Naive thymus-derived CD4-positive, alpha-beta T cell (primary cell): Measurements from ENCODE around the gene TGFBR3. TPM values are rescaled to one million over a fixed set of nuclear protein-coding genes. Genes with fewer than 3 reads are reported as not detected.

Source experiments
- ATAC-seq: fragments of 150-1000 bp; cut with Tn5 transposase; 2 replicates; pipeline ENCODE4 v1.10.0; 2021; ENCODE audit warnings: mild to moderate bottlenecking, moderate library complexity
- CTCF ChIA-PET: fragments of 350-600 bp; sonication (Branson Sonifier 250); formaldehyde crosslinking; loops from one replicate; lab custom pipeline; 2021; ENCODE audit warnings: antibody characterized with exemption; lab: Charles Lee
- POLR2A ChIA-PET: fragments of 350-600 bp; sonication (Branson Sonifier 250); formaldehyde crosslinking; loops from one replicate; lab custom pipeline; 2021; ENCODE audit warnings: antibody characterized with exemption, inconsistent platforms; lab: Charles Lee
- DNase-seq, 9 donors: peaks; one replicate each; pipeline versions ENCODE4 v3.0.0 to v3.0.0-alpha.2; 2020 to 2022; ENCODE audit warnings: mixed read lengths in 1 of 9
- H3K27ac ChIP-seq: one replicate; pipeline ENCODE4 v1.7.0; 2013; ENCODE audit warnings: mild to moderate bottlenecking, low read depth, low read length, moderate library complexity
- H3K27me3 ChIP-seq, 2 donors: one replicate each; pipeline ENCODE4 v1.7.0; 2013; ENCODE audit warnings: low read length in 2 of 2, mild to moderate bottlenecking in 2 of 2, moderate library complexity in 2 of 2; ENCODE audit not compliant: control insufficient read depth in 2 of 2, insufficient read depth in 2 of 2
- H3K36me3 ChIP-seq, 3 experiments: 1 replicate in 2 of 3; 2 replicates in 1 of 3; pipeline ENCODE4 v1.7.0; 2013; ENCODE audit warnings: low read length in 3 of 3, mild to moderate bottlenecking in 3 of 3, moderate library complexity in 1 of 3; ENCODE audit not compliant: insufficient read depth in 3 of 3, control insufficient read depth in 2 of 3
- H3K4me1 ChIP-seq, 2 donors: one replicate each; pipeline ENCODE4 v1.7.0; 2013; ENCODE audit warnings: low read length in 2 of 2, mild to moderate bottlenecking in 2 of 2, moderate library complexity in 1 of 2; ENCODE audit not compliant: control insufficient read depth in 2 of 2, insufficient read depth in 2 of 2
- H3K4me3 ChIP-seq: 2 replicates; pipeline ENCODE4 v1.7.0; 2013; ENCODE audit warnings: mild to moderate bottlenecking, low read length
- H3K9me3 ChIP-seq, 3 experiments: 1 replicate in 2 of 3; 2 replicates in 1 of 3; pipeline ENCODE4 v1.7.0; 2013; ENCODE audit warnings: low read length in 3 of 3; ENCODE audit not compliant: control insufficient read depth in 2 of 3
- H3K27ac Mint-ChIP-seq, 9 donors: one replicate each; pipeline ENCODE4 v1.8.0; 2020 to 2022; ENCODE audit warnings: mixed read lengths in 9 of 9, mild to moderate bottlenecking in 8 of 9, moderate library complexity in 5 of 9, inconsistent platforms in 2 of 9
- H3K27me3 Mint-ChIP-seq, 5 donors: one replicate each; pipeline ENCODE4 v1.8.0; 2021 to 2022; ENCODE audit warnings: mixed read lengths in 5 of 5, mild to moderate bottlenecking in 1 of 5
- H3K36me3 Mint-ChIP-seq, 5 donors: one replicate each; pipeline ENCODE4 v1.8.0; 2020 to 2022; ENCODE audit warnings: mixed read lengths in 5 of 5, mild to moderate bottlenecking in 3 of 5, inconsistent platforms in 1 of 5
- H3K4me1 Mint-ChIP-seq, 7 donors: one replicate each; pipeline ENCODE4 v1.8.0; 2020 to 2022; ENCODE audit warnings: mixed read lengths in 7 of 7, mild to moderate bottlenecking in 3 of 7, inconsistent platforms in 1 of 7
- H3K4me3 Mint-ChIP-seq, 10 donors: one replicate each; pipeline ENCODE4 v1.8.0; 2020 to 2022; ENCODE audit warnings: mild to moderate bottlenecking in 10 of 10, mixed read lengths in 10 of 10, moderate library complexity in 6 of 10, inconsistent platforms in 2 of 10
- H3K9me3 Mint-ChIP-seq, 11 donors: one replicate each; pipeline ENCODE4 v1.8.0; 2020 to 2022; ENCODE audit warnings: mixed read lengths in 11 of 11, mild to moderate bottlenecking in 4 of 11, inconsistent platforms in 1 of 11, moderate library complexity in 1 of 11
- intact Hi-C, 2 donors: fragments of 100-400 bp; cut with micrococcal nuclease; formaldehyde crosslinking; loops; one replicate each; pipeline ENCODE4 v1.15.1; 2023
- polyA plus RNA-seq, 2 donors: library from polyadenylated mRNA; unstranded; fragments of 300-500 nt; fragmentation: Illumina TruSeq; gene quantifications; one replicate each; pipeline ENCODE4 v1.2.3, GENCODE V29; 2021
- total RNA-seq, 6 experiments: library from RNA in 5 of 6; stranded (reverse) in 5 of 6; gene quantifications; 1 replicate in 5 of 6; 2 replicates in 1 of 6; pipeline ENCODE4 v1.2.3 and lab custom pipeline; 2021 to 2026

Gene TGFBR3
- total and polyA plus RNA-seq, 7 experiments from 2014 or later = 9.4 to 36.3 (median 11.4) TPM

DNA sequence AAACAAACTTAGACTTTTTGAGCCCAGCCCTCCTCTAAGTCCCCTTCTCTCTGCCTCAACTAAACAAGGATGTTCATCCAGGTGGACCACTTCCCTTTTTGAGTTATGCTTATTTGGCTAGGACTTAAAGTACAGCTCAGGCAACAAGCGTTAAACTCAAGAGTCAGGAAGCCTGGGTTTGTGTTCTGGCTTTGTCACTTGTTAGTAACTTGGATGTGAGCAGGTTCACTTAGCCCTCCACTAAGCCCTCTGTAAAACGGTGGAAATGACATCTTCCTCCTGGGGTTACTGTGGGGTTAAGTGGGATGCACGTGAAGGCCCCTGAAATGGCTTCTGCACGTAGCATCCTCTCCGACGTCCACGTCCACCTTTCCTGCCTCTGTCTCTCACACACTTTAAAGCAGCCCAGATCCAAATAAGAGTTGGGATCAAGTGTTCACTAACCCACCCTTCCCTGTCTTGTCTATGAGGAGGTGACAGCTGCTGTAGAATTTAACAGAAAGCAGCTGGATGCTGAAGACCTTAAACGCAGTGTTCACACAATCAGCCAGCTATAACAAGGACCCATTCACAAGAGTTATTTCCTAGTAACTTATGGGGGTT is 152.7 kb downstream of the TGFBR3 start:
- Mint-ChIP-seq H3K36me3 (peaks cover under 1 to 33% (median 31%) of the 10 kb centered on the region in 5 donors), H3K9me3 (peaks cover 0 to under 1% (median 0%) of the 10 kb centered on the region in 11 donors), H3K4me1 (peaks cover 21 to 48% (median 28%) of the 10 kb centered on the region in 7 donors), H3K27ac (peak overlapping the region in 2 of 9 donors; percentile 15 to 39), H3K27me3 (no peaks in the 10 kb centered on the region), H3K4me3 (no peak overlapping the region)
- no peak overlapping the region for H3K27ac ChIP-seq
- ChIA-PET POLR2A (no interaction called here), CTCF (no interaction called here)
- H3K4me1 ChIP-seq = peaks cover 13 to 28% of the 10 kb centered on the region in 2 donors
- no peak overlapping the region for H3K4me3 ChIP-seq
- H3K27me3 ChIP-seq = no peaks in the 10 kb centered on the region
- H3K9me3 ChIP-seq = no peaks in the 10 kb centered on the region
- no peak for ATAC-seq
- intact Hi-C loops = no loop called here
- DNase-seq = no peak
- no peaks in the 10 kb centered on the region for H3K36me3 ChIP-seq

DNA sequence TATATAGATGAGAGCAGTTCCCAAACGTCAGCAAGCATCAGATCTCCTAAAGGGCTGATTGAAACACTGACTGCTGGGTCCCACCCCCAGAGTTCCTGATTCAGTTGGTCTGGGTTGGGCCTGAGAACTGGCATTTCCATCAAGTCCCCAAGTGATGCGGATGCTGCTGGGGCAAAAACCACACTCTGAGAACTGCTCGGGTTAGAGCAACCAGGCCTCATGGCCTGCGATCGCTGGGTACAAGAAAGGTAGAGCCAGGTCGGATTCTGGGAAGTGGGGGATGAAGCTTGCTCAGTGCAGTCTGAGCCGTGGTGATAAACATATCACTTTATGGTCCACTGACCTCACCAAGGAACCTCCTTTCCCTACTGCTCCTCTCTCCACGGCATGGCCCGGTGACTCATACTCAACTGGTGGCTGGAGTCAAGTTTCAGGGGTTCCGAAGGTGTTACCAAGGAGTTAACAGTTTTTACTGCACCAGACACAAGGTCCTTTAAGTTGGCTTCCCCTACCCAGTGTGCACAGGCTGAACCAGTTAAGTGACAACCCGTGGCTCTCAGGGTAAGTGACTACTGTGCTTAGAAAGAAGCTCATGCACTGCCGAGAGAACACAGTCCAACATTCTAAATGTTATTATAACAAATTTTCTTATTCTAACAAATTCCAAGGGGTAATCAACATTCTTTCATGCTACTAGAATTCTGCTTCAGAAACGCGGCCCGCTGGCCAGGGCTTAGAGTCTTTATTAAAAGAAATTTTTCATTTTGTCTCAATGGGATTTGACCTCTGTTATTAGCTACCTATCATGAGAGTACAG is 153.5 kb downstream of the TGFBR3 start:
- H3K4me3 Mint-ChIP-seq = no peak overlapping the region
- Histone ChIP-seq H3K27ac (no peak overlapping the region), H3K4me3 (no peak overlapping the region), H3K27me3 (no peaks in the 10 kb centered on the region), H3K36me3 (no peaks in the 10 kb centered on the region), H3K4me1 (peaks cover 13 to 28% of the 10 kb centered on the region in 2 donors), H3K9me3 (no peaks in the 10 kb centered on the region)
- H3K4me1 Mint-ChIP-seq = peaks cover 21 to 48% (median 28%) of the 10 kb centered on the region in 7 donors
- POLR2A ChIA-PET = no interaction called here
- no peaks in the 10 kb centered on the region for H3K27me3 Mint-ChIP-seq
- peak; percentile 45 for ATAC-seq
- H3K9me3 Mint-ChIP-seq = no peaks in the 10 kb centered on the region
- CTCF ChIA-PET = no interaction called here
- peak overlapping the region in 2 of 9 donors; percentile 32 to 73 for H3K27ac Mint-ChIP-seq
- DNase-seq = peak in 1 of 9 donors; percentile 28
- intact Hi-C loops = loop anchor here in 1 of 2 donors (1.0 kb wide), 1 partner anchor 72 kb away; no protein-coding TSS in a partner anchor
- peaks cover 0 to 34% (median 31%) of the 10 kb centered on the region in 5 donors for H3K36me3 Mint-ChIP-seq

DNA sequence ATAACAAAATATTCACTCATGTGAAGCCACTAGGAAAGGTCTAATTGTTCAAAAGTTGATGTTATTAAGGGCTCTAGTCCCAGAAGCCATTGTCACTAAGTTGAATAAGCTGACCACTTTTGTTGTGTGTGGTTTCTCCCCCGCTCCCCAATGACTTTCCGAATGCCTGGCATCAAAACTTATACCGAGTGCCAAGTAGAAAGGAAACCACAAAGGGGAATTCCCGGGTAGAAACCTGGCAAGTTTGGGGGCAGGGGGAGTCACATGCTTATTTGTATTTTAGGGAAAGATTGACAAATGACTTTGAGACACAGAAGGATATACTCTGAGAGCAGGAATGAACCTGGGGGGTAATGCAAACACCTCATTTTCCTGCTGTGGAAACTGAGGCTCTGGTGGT is 154.1 kb downstream of the TGFBR3 start:
- ATAC-seq (peak; percentile 46), DNase-seq (peak in 6 of 9 donors; percentile 7 to 41 (median 20))
- no peak overlapping the region for H3K4me3 ChIP-seq
- H3K27ac ChIP-seq = no peak overlapping the region
- H3K27me3 ChIP-seq = no peaks in the 10 kb centered on the region
- Mint-ChIP-seq H3K4me1 (peaks cover 19 to 48% (median 28%) of the 10 kb centered on the region in 7 donors), H3K36me3 (peaks cover 0 to 33% (median 29%) of the 10 kb centered on the region in 5 donors), H3K4me3 (peak overlapping the region in 6 of 10 donors; percentile 2 to 74 (median 34)), H3K27ac (peak overlapping the region in 3 of 9 donors; percentile 24 to 60 (median 32)), H3K9me3 (no peaks in the 10 kb centered on the region), H3K27me3 (no peaks in the 10 kb centered on the region)
- intact Hi-C loops = loop anchor here (1.0 to 2.0 kb wide), 2 partner anchors 72 to 73 kb away; no protein-coding TSS in a partner anchor
- ChIA-PET POLR2A (no interaction called here), CTCF (interaction anchor here (0.7 kb wide), 1 partner anchor 219 kb away, joined by 5 read pairs; no protein-coding TSS in a partner anchor)
- peaks cover 13 to 28% of the 10 kb centered on the region in 2 donors for H3K4me1 ChIP-seq
- H3K9me3 ChIP-seq = no peaks in the 10 kb centered on the region
- H3K36me3 ChIP-seq = no peaks in the 10 kb centered on the region

DNA sequence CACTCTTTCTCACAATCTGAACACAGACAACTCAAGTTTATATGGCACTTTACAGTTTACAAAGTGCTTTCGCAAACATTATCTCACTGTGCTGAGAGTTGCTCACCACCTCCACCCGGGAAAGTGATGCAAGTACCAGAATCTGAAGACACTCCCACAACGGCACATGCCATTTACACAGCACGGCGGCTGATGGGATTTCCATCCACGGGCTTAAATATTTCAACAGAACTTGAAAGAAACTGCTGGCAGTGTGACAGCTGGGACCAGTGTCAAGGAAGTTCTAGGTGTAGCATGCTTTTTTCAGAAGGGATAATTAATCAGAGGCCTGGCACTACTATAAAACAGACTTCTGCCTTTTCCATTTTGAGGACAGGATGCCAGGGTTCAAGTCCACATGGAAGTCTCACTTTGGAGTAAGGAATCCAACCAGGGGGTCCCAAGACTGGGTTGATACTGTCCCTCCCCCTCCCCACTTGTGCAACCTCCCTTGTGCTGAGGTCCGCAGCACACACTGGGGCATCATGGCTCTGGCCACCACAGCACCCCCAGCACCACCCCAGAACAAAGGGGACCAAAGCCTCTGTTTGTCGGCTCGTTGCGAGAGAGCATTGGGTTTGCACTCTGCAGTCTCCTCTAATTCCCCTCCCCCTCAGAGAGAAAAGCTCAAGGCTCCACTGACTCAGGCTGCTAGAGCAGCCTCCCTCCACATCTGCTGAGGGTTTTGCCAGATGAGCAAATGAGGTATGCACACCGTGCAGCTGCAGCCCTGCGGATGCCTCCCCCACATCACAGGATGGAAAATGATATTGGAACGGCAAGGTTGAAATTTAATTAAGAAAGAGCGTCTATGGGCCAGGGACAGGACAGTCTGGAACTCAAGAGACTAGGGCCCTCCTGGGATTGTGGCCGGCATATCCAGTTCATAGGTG is 154.9 kb downstream of the TGFBR3 start:
- Mint-ChIP-seq H3K27me3 (no peaks in the 10 kb centered on the region), H3K36me3 (peaks cover 0 to 38% (median 28%) of the 10 kb centered on the region in 5 donors), H3K4me3 (peak overlapping the region in 7 of 10 donors; percentile 0 to 74 (median 46)), H3K27ac (peak overlapping the region in 3 of 9 donors; percentile 39 to 60 (median 55)), H3K9me3 (no peaks in the 10 kb centered on the region), H3K4me1 (peaks cover 15 to 48% (median 28%) of the 10 kb centered on the region in 7 donors)
- H3K27ac ChIP-seq = no peak overlapping the region
- ChIA-PET CTCF (interaction anchor here (0.7 kb wide), 1 partner anchor 218 kb away, joined by 5 read pairs; no protein-coding TSS in a partner anchor), POLR2A (no interaction called here)
- H3K9me3 ChIP-seq = no peaks in the 10 kb centered on the region
- no peak overlapping the region for H3K4me3 ChIP-seq
- peak in 1 of 9 donors; percentile 30 for DNase-seq
- ATAC-seq = peak; percentile 46
- peaks cover 13 to 28% of the 10 kb centered on the region in 2 donors for H3K4me1 ChIP-seq
- H3K27me3 ChIP-seq = no peaks in the 10 kb centered on the region
- no peaks in the 10 kb centered on the region for H3K36me3 ChIP-seq
- intact Hi-C loops = loop anchor here in 1 of 2 donors (2.0 kb wide), 1 partner anchor 74 kb away; no protein-coding TSS in a partner anchor

DNA sequence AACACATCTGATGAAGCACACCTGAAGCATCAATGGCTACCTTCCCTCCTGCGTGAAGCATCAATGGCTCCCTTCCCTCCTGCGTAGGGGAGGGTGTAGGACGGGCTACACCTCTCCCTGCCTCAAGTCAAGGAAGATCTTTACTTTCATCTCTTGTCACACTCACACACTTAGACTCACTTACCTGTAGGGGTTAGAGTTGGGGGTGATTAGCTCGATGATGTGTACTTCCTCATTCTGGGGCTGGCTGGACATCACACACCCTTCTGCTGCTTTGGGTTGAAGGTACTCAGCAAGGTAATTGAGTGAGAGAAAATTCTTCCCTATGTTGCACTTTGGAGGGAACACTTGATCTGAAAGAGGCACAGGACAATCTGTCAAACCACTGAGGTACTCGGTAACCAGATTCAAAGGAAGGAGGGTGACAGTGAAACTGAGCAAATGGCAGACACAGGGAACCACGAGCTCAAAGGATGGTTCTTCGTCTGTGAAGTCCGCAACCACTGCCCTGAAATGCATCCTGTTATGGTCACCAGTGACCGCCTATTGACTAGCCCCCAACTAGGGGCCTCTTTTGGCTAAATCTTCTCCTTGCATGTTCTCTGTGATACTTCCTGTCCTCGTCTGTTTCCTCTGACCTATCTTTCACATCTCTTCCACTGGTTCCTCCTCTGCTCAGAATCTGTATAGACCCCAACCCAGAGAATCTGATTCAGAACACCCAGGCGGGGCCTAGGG is 156.2 kb downstream of the TGFBR3 start:
- no peak for DNase-seq
- H3K9me3 Mint-ChIP-seq = no peaks in the 10 kb centered on the region
- H3K4me1 ChIP-seq = peaks cover 13 to 28% of the 10 kb centered on the region in 2 donors

More for the DNA sequence above, 156.2 kb downstream of the TGFBR3 start:
- Histone ChIP-seq H3K9me3 (no peaks in the 10 kb centered on the region), H3K27me3 (no peaks in the 10 kb centered on the region), H3K27ac (no peak overlapping the region), H3K36me3 (no peaks in the 10 kb centered on the region), H3K4me3 (no peak overlapping the region)
- POLR2A ChIA-PET = no interaction called here
- intact Hi-C loops = loop anchor here in 1 of 2 donors (2.0 kb wide), 1 partner anchor 75 kb away; no protein-coding TSS in a partner anchor
- CTCF ChIA-PET = interaction anchor here (0.7 kb wide), 1 partner anchor 118 kb away, joined by 3 read pairs; no protein-coding TSS in a partner anchor
- Mint-ChIP-seq H3K4me1 (peaks cover 15 to 44% (median 28%) of the 10 kb centered on the region in 7 donors), H3K27ac (peak overlapping the region in 3 of 9 donors; percentile 10 to 60 (median 24)), H3K4me3 (peak overlapping the region in 1 of 10 donors; percentile 1), H3K27me3 (no peaks in the 10 kb centered on the region), H3K36me3 (peaks cover 0 to 43% (median 37%) of the 10 kb centered on the region in 5 donors)
- ATAC-seq = peak; percentile 22
